Endothelial cell of umbilical vein (primary cell): ENCODE data around the gene CIBAR2. TPM values are rescaled to one million over a fixed set of nuclear protein-coding genes. Genes with fewer than 3 reads are reported as not detected.

Source experiments
- BruUV-seq: library from RNA; stranded (reverse); fragments of 400-500 nt; replicated peaks from 2 replicates; lab custom pipeline; 2021; lab: Mats Ljungman, UMichigan
- CTCF ChIA-PET: fragments of 300-600, 350-600 bp; sonication (Branson Sonifier 250); formaldehyde crosslinking; loops from one replicate; lab custom pipeline; 2021; ENCODE audit warnings: antibody characterized with exemption, inconsistent platforms; lab: Charles Lee
- POLR2A ChIA-PET: fragments of 300-600, 350-600 bp; sonication (Branson Sonifier 250); formaldehyde crosslinking; loops from one replicate; lab custom pipeline; 2021; ENCODE audit warnings: antibody characterized with exemption, inconsistent platforms; lab: Charles Lee
- DNase-seq: peaks from one replicate; pipeline ENCODE4 v3.0.0-alpha.2; 2011; ENCODE audit warnings: low read depth, low spot score
- FAIRE-seq: peaks from 2 replicates; lab custom pipeline; 2011; peaks lifted over from hg19 to GRCh38; lab: Jason Lieb, UNC
- H2AFZ ChIP-seq: 2 replicates; pipeline ENCODE4 v1.6.0; 2012; ENCODE audit warnings: low read depth, low read length, control low read depth, inconsistent platforms
- H3K27ac ChIP-seq: 2 replicates; pipeline ENCODE4 v1.5.1; 2011; ENCODE audit warnings: low read depth, mild to moderate bottlenecking, control low read depth, low read length, moderate library complexity; ENCODE audit not compliant: insufficient read depth
- H3K27me3 ChIP-seq, 2 experiments: 2 replicates each; pipeline versions ENCODE4 v1.6.0 to v1.6.1; 2011; ENCODE audit warnings: low read length in 2 of 2, mixed read lengths in 1 of 2; ENCODE audit not compliant: control insufficient read depth in 2 of 2, insufficient read depth in 2 of 2
- H3K36me3 ChIP-seq, 2 experiments: 2 replicates in 1 of 2; 3 replicates in 1 of 2; pipeline ENCODE4 v1.5.1; 2011; ENCODE audit warnings: low read length in 2 of 2, mild to moderate bottlenecking in 1 of 2, moderate library complexity in 1 of 2; ENCODE audit not compliant: control insufficient read depth in 2 of 2, insufficient read depth in 2 of 2; ENCODE audit errors: extremely low read depth in 1 of 2
- H3K4me1 ChIP-seq: 3 replicates; pipeline ENCODE4 v1.5.1; 2011; ENCODE audit warnings: mild to moderate bottlenecking, low read length; ENCODE audit not compliant: control insufficient read depth, insufficient read depth; ENCODE audit errors: extremely low read depth
- H3K4me2 ChIP-seq: 2 replicates; pipeline ENCODE4 v1.6.1; 2011; ENCODE audit warnings: low read length, control low read depth, mixed read lengths; ENCODE audit not compliant: insufficient read depth
- H3K4me3 ChIP-seq, 3 experiments: fragments of 200-600 bp in 1 of 3; sonication (generic), shearing (Covaris generic) in 1 of 3; replicated peaks in 1 of 3; 2 replicates each; pipeline ENCODE4 v1.5.1; 2011 to 2016; ENCODE audit warnings: control low read depth in 3 of 3, low read length in 3 of 3, mild to moderate bottlenecking in 2 of 3, inconsistent platforms in 1 of 3, low read depth in 1 of 3, moderate library complexity in 1 of 3; ENCODE audit not compliant: insufficient read depth in 1 of 3
- H3K79me2 ChIP-seq: 2 replicates; pipeline ENCODE4 v1.6.0; 2012; ENCODE audit warnings: low read length, inconsistent platforms; ENCODE audit not compliant: control insufficient read depth, insufficient read depth
- H3K9ac ChIP-seq: replicated peaks from 2 replicates; pipeline ENCODE3; 2011; ENCODE audit warnings: low read length, control low read depth; ENCODE audit not compliant: insufficient read depth; ENCODE audit errors: extremely low read depth
- H3K9me1 ChIP-seq: replicated peaks from 3 replicates; pipeline ENCODE4 v1.6.0; 2011; ENCODE audit warnings: mild to moderate bottlenecking, low read length; ENCODE audit not compliant: control insufficient read depth, insufficient read depth; ENCODE audit errors: extremely low read depth
- H3K9me3 ChIP-seq: replicated peaks from 2 replicates; pipeline ENCODE4 v1.5.1; 2012; ENCODE audit warnings: low read length, inconsistent platforms; ENCODE audit not compliant: control insufficient read depth, insufficient read depth
- H4K20me1 ChIP-seq: replicated peaks from 2 replicates; pipeline ENCODE3; 2011; ENCODE audit warnings: mild to moderate bottlenecking, low read length; ENCODE audit not compliant: control insufficient read depth, insufficient read depth; ENCODE audit errors: extremely low read depth
- CTCF ChIP-seq, 2 donors: IDR thresholded peaks; 1 replicate in 1 of 2; 2 replicates in 1 of 2; pipeline ENCODE4 v1.5.1; 2011; ENCODE audit warnings: low read length in 2 of 2, mild to moderate bottlenecking in 2 of 2, moderate library complexity in 2 of 2, control low read depth in 1 of 2, inconsistent platforms in 1 of 2, low read depth in 1 of 2; ENCODE audit not compliant: insufficient read depth in 1 of 2; ENCODE audit errors: extremely low read depth in 1 of 2
- EZH2 ChIP-seq: IDR thresholded peaks from 2 replicates; pipeline ENCODE4 v1.6.1; 2012; ENCODE audit warnings: borderline replicate concordance, low read depth, mild to moderate bottlenecking, moderate library complexity, low read length, inconsistent platforms; ENCODE audit not compliant: severe bottlenecking
- FOS ChIP-seq: IDR thresholded peaks from 2 replicates; pipeline ENCODE4 v1.6.1; 2011; ENCODE audit warnings: mild to moderate bottlenecking, low read length, moderate library complexity, borderline replicate concordance; ENCODE audit not compliant: insufficient read depth
- GATA2 ChIP-seq: IDR thresholded peaks from 2 replicates; pipeline ENCODE4 v1.7.0; 2011; ENCODE audit warnings: low read depth, mild to moderate bottlenecking, moderate library complexity, mixed read lengths, low read length; ENCODE audit not compliant: insufficient read length, insufficient read depth
- JUN ChIP-seq: IDR thresholded peaks from 2 replicates; pipeline ENCODE4 v1.6.1; 2011; ENCODE audit warnings: borderline replicate concordance, low read depth; ENCODE audit not compliant: insufficient read length, insufficient read depth
- MYC ChIP-seq: IDR thresholded peaks from one replicate; pipeline ENCODE4 v1.6.1; 2011; ENCODE audit warnings: mild to moderate bottlenecking, low read depth, low read length
- POLR2A ChIP-seq: IDR thresholded peaks from 2 replicates; pipeline ENCODE4 v1.6.1; 2012; ENCODE audit warnings: low read depth, mild to moderate bottlenecking, control low read depth, low read length
- POLR2AphosphoS5 ChIP-seq: IDR thresholded peaks from 2 replicates; pipeline ENCODE4 v1.6.1; 2012; ENCODE audit warnings: low read depth, mild to moderate bottlenecking, control low read depth, low read length, moderate library complexity; ENCODE audit not compliant: insufficient read depth
- dilution Hi-C: fragments of 300-500 bp; cut with MboI; formaldehyde crosslinking; loops from one replicate; pipeline ENCODE4 v1.15.0; 2019; ENCODE audit warnings: low sequenced_read_pairs; ENCODE audit not compliant: extremely low pct_ligation_motif_present
- intact Hi-C: fragments of 100-400 bp; cut with micrococcal nuclease; formaldehyde crosslinking; loops from one replicate; pipeline ENCODE4 v1.10.0; 2022
- polyA plus RNA-seq, 4 experiments: library from polyadenylated mRNA; depleted of rRNA in 3 of 4; stranded (reverse) in 3 of 4; unstranded in 1 of 4; fragments of >200 nt; gene quantifications; 2 replicates each; pipeline versions ENCODE4 v1.2.1 to v1.2.3, GENCODE V29; 2011 to 2012; ENCODE audit warnings: missing spikeins in 1 of 4
- total RNA-seq: library from RNA; stranded (reverse); gene quantifications from 2 replicates; pipeline ENCODE4 v1.2.3, GENCODE V29; 2021

Gene CIBAR2
- total and polyA plus RNA-seq, 2 donors (not counting 3 experiments of a cell fraction or from before 2014, with no cell fraction given), result 0.07 TPM; not detected in 1

GRCh38 chr16:85156440-85156839 lies 44.2 kb upstream of the CIBAR2 start:
- CTCF ChIA-PET, result no interaction called here

More at GRCh38 chr16:85156440-85156839, 44.2 kb upstream of the CIBAR2 start:
- Histone ChIP-seq H4K20me1 (no peaks in the 10 kb centered on the region), H3K79me2 (no peaks in the 10 kb centered on the region), H3K27ac (no peak overlapping the region), H3K4me3 (no peak overlapping the region), H3K9me1 (no peaks in the 10 kb centered on the region), H3K36me3 (no peaks in the 10 kb centered on the region), H3K4me1 (peaks cover 1% of the 10 kb centered on the region), H2AFZ (no peak overlapping the region), H3K4me2 (no peak overlapping the region), H3K9me3 (no peaks in the 10 kb centered on the region), H3K27me3 (no peaks in the 10 kb centered on the region), H3K9ac (no peak overlapping the region)
- FAIRE-seq (no peak), DNase-seq (no peak)
- BruUV-seq, result no TSS peak
- POLR2A ChIA-PET, result no interaction called here
- intact Hi-C loops (no loop called here), dilution Hi-C loops (no loop called here)
- TF ChIP-seq EZH2 (no peak), CTCF (IDR thresholded peaks at IDR 0.05; ENCODE audit: extremely low read depth in 1 of 2, insufficient read depth in 1 of 2, low read depth in 1 of 2, low read length in 2 of 2) (no peak), POLR2AphosphoS5 (no peak), POLR2A (no peak), FOS (no peak), GATA2 (no peak), MYC (no peak), JUN (no peak)
